H1 (cell line): ENCODE data around the gene ANKRD31. TPM values are rescaled to one million over a fixed set of nuclear protein-coding genes. Genes with fewer than 3 reads are reported as not detected.

ENCODE experiments used
- RBBP5 ChIP-seq: IDR thresholded peaks from 2 replicates; pipeline ENCODE4 v1.7.1; 2012; ENCODE audit warnings: low read depth, mild to moderate bottlenecking, inconsistent platforms, low read length, moderate library complexity, borderline replicate concordance
- polyA plus RNA-seq, 7 experiments: library from polyadenylated mRNA; depleted of rRNA in 3 of 7; stranded (reverse) in 5 of 7; unstranded in 2 of 7; fragments of >200 nt in 5 of 7; fragments of 200-250 nt in 2 of 7; gene quantifications; 1 replicate in 5 of 7; 2 replicates in 1 of 7; 4 replicates in 1 of 7; pipeline versions ENCODE4 v1.2.1 to v1.2.3, GENCODE V29; 2011 to 2013; ENCODE audit warnings: missing spikeins in 2 of 7, mixed read lengths in 2 of 7
- total RNA-seq: library from RNA; stranded (reverse); fragmentation: NEBNext Ultra II Directional; extraction: Animal tissue kit (Norgen Biotek cat#: 25700); gene quantifications from 2 replicates; pipeline ENCODE4 v1.2.1, GENCODE V29; 2021
- TF ChIP-seq, protein P1 (sequence below): fragments of 300-600 bp; sonication (generic); IDR thresholded peaks from 2 replicates; pipeline ENCODE4 v1.7.1; 2012; ENCODE audit warnings: low read length, moderate library complexity, mild to moderate bottlenecking, inconsistent platforms; ENCODE audit not compliant: insufficient replicate concordance

ANKRD31 gene
- total and polyA plus RNA-seq, 2 of the 8 experiments (the other 6 are each of a cell fraction or from before 2014, with no cell fraction given): 0.05 to 0.06 TPM

DNA sequence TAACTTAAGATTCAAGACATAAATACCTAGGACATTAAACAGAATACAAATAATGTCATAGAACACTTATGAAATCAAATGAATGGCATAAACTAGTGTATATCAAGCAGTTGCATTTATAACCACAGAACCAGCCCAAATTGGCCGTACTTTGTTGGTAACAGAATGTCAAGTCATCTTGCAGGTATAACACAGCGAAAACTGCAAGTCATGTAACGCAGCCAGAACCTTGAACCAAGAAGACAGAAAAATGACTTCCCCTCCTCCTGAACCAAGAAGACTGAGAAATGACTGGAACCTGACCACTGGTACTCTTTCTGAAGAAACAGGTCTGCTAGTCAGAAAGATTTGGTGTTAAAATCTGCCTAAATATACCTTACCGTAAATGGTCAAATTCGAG is 38.9 kb downstream of the ANKRD31 start (continued):
- TF ChIP-seq, protein P1, sequence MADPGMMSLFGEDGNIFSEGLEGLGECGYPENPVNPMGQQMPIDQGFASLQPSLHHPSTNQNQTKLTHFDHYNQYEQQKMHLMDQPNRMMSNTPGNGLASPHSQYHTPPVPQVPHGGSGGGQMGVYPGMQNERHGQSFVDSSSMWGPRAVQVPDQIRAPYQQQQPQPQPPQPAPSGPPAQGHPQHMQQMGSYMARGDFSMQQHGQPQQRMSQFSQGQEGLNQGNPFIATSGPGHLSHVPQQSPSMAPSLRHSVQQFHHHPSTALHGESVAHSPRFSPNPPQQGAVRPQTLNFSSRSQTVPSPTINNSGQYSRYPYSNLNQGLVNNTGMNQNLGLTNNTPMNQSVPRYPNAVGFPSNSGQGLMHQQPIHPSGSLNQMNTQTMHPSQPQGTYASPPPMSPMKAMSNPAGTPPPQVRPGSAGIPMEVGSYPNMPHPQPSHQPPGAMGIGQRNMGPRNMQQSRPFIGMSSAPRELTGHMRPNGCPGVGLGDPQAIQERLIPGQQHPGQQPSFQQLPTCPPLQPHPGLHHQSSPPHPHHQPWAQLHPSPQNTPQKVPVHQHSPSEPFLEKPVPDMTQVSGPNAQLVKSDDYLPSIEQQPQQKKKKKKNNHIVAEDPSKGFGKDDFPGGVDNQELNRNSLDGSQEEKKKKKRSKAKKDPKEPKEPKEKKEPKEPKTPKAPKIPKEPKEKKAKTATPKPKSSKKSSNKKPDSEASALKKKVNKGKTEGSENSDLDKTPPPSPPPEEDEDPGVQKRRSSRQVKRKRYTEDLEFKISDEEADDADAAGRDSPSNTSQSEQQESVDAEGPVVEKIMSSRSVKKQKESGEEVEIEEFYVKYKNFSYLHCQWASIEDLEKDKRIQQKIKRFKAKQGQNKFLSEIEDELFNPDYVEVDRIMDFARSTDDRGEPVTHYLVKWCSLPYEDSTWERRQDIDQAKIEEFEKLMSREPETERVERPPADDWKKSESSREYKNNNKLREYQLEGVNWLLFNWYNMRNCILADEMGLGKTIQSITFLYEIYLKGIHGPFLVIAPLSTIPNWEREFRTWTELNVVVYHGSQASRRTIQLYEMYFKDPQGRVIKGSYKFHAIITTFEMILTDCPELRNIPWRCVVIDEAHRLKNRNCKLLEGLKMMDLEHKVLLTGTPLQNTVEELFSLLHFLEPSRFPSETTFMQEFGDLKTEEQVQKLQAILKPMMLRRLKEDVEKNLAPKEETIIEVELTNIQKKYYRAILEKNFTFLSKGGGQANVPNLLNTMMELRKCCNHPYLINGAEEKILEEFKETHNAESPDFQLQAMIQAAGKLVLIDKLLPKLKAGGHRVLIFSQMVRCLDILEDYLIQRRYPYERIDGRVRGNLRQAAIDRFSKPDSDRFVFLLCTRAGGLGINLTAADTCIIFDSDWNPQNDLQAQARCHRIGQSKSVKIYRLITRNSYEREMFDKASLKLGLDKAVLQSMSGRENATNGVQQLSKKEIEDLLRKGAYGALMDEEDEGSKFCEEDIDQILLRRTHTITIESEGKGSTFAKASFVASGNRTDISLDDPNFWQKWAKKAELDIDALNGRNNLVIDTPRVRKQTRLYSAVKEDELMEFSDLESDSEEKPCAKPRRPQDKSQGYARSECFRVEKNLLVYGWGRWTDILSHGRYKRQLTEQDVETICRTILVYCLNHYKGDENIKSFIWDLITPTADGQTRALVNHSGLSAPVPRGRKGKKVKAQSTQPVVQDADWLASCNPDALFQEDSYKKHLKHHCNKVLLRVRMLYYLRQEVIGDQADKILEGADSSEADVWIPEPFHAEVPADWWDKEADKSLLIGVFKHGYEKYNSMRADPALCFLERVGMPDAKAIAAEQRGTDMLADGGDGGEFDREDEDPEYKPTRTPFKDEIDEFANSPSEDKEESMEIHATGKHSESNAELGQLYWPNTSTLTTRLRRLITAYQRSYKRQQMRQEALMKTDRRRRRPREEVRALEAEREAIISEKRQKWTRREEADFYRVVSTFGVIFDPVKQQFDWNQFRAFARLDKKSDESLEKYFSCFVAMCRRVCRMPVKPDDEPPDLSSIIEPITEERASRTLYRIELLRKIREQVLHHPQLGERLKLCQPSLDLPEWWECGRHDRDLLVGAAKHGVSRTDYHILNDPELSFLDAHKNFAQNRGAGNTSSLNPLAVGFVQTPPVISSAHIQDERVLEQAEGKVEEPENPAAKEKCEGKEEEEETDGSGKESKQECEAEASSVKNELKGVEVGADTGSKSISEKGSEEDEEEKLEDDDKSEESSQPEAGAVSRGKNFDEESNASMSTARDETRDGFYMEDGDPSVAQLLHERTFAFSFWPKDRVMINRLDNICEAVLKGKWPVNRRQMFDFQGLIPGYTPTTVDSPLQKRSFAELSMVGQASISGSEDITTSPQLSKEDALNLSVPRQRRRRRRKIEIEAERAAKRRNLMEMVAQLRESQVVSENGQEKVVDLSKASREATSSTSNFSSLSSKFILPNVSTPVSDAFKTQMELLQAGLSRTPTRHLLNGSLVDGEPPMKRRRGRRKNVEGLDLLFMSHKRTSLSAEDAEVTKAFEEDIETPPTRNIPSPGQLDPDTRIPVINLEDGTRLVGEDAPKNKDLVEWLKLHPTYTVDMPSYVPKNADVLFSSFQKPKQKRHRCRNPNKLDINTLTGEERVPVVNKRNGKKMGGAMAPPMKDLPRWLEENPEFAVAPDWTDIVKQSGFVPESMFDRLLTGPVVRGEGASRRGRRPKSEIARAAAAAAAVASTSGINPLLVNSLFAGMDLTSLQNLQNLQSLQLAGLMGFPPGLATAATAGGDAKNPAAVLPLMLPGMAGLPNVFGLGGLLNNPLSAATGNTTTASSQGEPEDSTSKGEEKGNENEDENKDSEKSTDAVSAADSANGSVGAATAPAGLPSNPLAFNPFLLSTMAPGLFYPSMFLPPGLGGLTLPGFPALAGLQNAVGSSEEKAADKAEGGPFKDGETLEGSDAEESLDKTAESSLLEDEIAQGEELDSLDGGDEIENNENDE: no peak
- no peak for TF ChIP-seq RBBP5
